ENCODE results near the gene ARID3A.

DNA sequence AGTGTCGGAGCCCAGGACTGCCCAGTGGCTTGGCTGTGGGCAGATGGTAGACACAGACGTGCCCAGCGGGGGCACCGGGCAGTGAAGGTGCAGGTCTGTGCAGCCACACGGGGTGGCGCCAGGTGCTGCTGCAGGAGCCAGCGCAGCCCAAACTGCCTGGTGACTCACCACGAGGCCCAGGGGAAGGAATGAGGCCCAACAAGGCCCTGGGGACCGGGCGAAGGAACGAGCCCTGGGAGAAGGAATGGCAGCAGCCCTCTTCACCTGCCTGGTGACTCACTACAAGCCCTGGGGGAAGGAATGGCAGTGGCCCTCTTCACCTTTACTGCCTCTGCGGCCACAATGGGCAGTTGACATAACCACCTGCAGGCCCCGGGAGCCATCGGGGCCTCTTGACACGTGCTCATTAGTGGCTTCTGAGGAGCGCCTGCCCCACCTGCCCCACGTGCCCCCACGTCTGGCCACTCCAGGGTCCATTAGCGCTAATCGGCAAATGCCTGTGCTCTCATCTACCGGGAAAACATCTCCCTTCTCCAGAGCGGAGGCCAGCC, 42.1 kb upstream of the ARID3A start:
- TF ChIP-seq CHD1 (IDR thresholded peaks at IDR 0.05; ENCODE audit: low read depth, low read length) (no peak), CTCF (conservative IDR thresholded peaks at IDR 0.05; ENCODE audit: low read depth, low read length) (no peak), MAZ (IDR thresholded peaks at IDR 0.05; ENCODE audit: borderline replicate concordance, low read depth, low read length) (no peak), RFX5 (IDR thresholded peaks at IDR 0.05; ENCODE audit: low read depth, low read length) (no peak), POLR2A (IDR thresholded peaks at IDR 0.05; ENCODE audit: low read depth, low read length) (no peak), RAD21 (IDR thresholded peaks at IDR 0.05; ENCODE audit: low read length) (no peak)

All from IMR-90 (cell line).